Ovary (tissue), 9 donors: ENCODE measurements around the gene UXS1. TPM values are rescaled to one million over a fixed set of nuclear protein-coding genes. Genes with fewer than 3 reads are reported as not detected.

Experiments used
- DNase-seq, 5 donors: peaks; one replicate each; pipeline ENCODE4 v3.0.0-alpha.2; 2019 to 2020
- H3K27ac ChIP-seq, 2 donors: fragments of 200-600 bp; one replicate each; pipeline versions ENCODE4 v1.5.1 to v1.8.0; 2019 to 2022
- H3K27me3 ChIP-seq: fragments of 200-600 bp; one replicate; pipeline ENCODE4 v1.8.0; 2022
- H3K36me3 ChIP-seq: fragments of 200-600 bp; sonication (generic); one replicate; pipeline ENCODE4 v1.5.1; 2019
- H3K4me1 ChIP-seq: one replicate; pipeline ENCODE4 v1.8.1; 2013; ENCODE audit warnings: mild to moderate bottlenecking, moderate library complexity; ENCODE audit not compliant: insufficient read depth
- H3K4me3 ChIP-seq: fragments of 200-600 bp; sonication (generic); one replicate; pipeline ENCODE4 v1.5.1; 2017
- H3K9me3 ChIP-seq, 2 donors: fragments of 200-600 bp in 1 of 2; sonication (generic) in 1 of 2; one replicate each; pipeline versions ENCODE4 v1.5.1 to v1.8.1; 2013 to 2019; ENCODE audit warnings: mild to moderate bottlenecking in 1 of 2, moderate library complexity in 1 of 2
- EP300 ChIP-seq: sonication (generic); formaldehyde crosslinking; IDR thresholded peaks from one replicate; pipeline ENCODE4 v1.6.1; 2017; ENCODE audit warnings: antibody characterized with exemption
- POLR2A ChIP-seq: fragments of 450-650 bp; IDR thresholded peaks from one replicate; pipeline ENCODE4 v1.6.1; 2017; ENCODE audit warnings: antibody characterized with exemption, mild to moderate bottlenecking, moderate library complexity
- WGBS, 3 donors: extraction: QIAGEN DNeasy Blood & Tissue Kit in 1 of 3; methylation state at CpG; one replicate each; pipeline versions ENCODE4 v1.1.5 to v1.1.7; 2013 to 2017; 5-methylcytosine and 5-hydroxymethylcytosine counted together
- intact Hi-C, 4 donors: fragments of 100-400 bp; cut with DNase I; formaldehyde crosslinking; loops; one replicate each; pipeline versions ENCODE4 v1.11.0 to v1.15.1; 2022 to 2023
- polyA plus RNA-seq, 2 donors: library from polyadenylated mRNA; stranded (reverse); fragments of 200-250 nt in 1 of 2; fragments of 350-450 nt in 1 of 2; fragmentation: Illumina TruSeq in 1 of 2; extraction: RNeasy Lipid Tissue Mini Kit (QIAGEN cat#74804) in 1 of 2; gene quantifications; one replicate each; pipeline ENCODE4 v1.2.3, GENCODE V29; 2013 to 2014
- total RNA-seq, 7 donors: library from RNA; depleted of rRNA in 2 of 7; stranded (reverse); fragments of >200 nt in 2 of 7; fragmentation: NEBNext Ultra II Directional in 3 of 7; extraction: Animal tissue kit (Norgen Biotek cat#: 25700) in 3 of 7; gene quantifications; one replicate each; pipeline versions ENCODE4 v1.1.0 to v1.2.4, GENCODE V29; 2016 to 2023
- TF ChIP-seq, protein P1 (sequence below), 3 donors: fragments of 450-650 bp in 2 of 3; fragments of 200-600 bp in 1 of 3; IDR thresholded peaks; one replicate each; pipeline versions ENCODE4 v1.5.1 to v1.8.0; 2016 to 2022; ENCODE audit warnings: antibody characterized with exemption in 3 of 3, mild to moderate bottlenecking in 1 of 3
- donor health status: DM: no; HTN: no; CAD: no; lungs with moderate emphysema.
- donor health status: DM: no; HTN: no; CAD: no.
- donor health status: Bipolar disorder and iron deficiency.
- donor health status: DM: yes; HTN: yes; CAD: no.
- donor health status: DM: no; HTN: no; CAD: no.
- donor health status: DM: yes; HTN: yes; CAD: no.

The UXS1 gene
- total and polyA plus RNA-seq, 9 donors, result 23.9 to 70.8 (median 27.7) TPM

- no peak overlapping the region for H3K27ac ChIP-seq
- WGBS, 3 donors, result 46 to 48% (median 47%) methylated on average over 9 of the region's 9 CpGs
- intact Hi-C loops, result no loop called here
Measured at GRCh38 chr2:106085181-106085940, 108.7 kb downstream of the UXS1 start.

GRCh38 chr2:106080959-106081358 lies 113.1 kb downstream of the UXS1 start:
- no peaks in the 10 kb centered on the region for H3K27me3 ChIP-seq
- H3K4me3 ChIP-seq, result no peak overlapping the region
- H3K27ac ChIP-seq, result no peak overlapping the region
- 92 to 95% (median 92%) methylated on average over 6 of the region's 6 CpGs for WGBS, 3 donors
- no peaks in the 10 kb centered on the region for H3K4me1 ChIP-seq
- H3K36me3 ChIP-seq, result no peaks in the 10 kb centered on the region
- TF ChIP-seq POLR2A, result no peak
- TF ChIP-seq, protein P1, sequence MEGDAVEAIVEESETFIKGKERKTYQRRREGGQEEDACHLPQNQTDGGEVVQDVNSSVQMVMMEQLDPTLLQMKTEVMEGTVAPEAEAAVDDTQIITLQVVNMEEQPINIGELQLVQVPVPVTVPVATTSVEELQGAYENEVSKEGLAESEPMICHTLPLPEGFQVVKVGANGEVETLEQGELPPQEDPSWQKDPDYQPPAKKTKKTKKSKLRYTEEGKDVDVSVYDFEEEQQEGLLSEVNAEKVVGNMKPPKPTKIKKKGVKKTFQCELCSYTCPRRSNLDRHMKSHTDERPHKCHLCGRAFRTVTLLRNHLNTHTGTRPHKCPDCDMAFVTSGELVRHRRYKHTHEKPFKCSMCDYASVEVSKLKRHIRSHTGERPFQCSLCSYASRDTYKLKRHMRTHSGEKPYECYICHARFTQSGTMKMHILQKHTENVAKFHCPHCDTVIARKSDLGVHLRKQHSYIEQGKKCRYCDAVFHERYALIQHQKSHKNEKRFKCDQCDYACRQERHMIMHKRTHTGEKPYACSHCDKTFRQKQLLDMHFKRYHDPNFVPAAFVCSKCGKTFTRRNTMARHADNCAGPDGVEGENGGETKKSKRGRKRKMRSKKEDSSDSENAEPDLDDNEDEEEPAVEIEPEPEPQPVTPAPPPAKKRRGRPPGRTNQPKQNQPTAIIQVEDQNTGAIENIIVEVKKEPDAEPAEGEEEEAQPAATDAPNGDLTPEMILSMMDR (IDR thresholded peaks at IDR 0.05), result no peak
- TF ChIP-seq EP300, result no peak
- intact Hi-C loops, result no loop called here
- H3K9me3 ChIP-seq, result no peaks in the 10 kb centered on the region
- no peak for DNase-seq

More at GRCh38 chr2:106085181-106085940, 108.7 kb downstream of the UXS1 start:
- no peak for DNase-seq
- H3K36me3 ChIP-seq, result no peaks in the 10 kb centered on the region
- no peaks in the 10 kb centered on the region for H3K4me1 ChIP-seq
- TF ChIP-seq POLR2A (no peak), EP300 (no peak)
- TF ChIP-seq, protein P1 (IDR thresholded peaks at IDR 0.05), result no peak
- H3K9me3 ChIP-seq, result no peaks in the 10 kb centered on the region
- H3K4me3 ChIP-seq, result no peak overlapping the region
- H3K27me3 ChIP-seq, result no peaks in the 10 kb centered on the region

DNA sequence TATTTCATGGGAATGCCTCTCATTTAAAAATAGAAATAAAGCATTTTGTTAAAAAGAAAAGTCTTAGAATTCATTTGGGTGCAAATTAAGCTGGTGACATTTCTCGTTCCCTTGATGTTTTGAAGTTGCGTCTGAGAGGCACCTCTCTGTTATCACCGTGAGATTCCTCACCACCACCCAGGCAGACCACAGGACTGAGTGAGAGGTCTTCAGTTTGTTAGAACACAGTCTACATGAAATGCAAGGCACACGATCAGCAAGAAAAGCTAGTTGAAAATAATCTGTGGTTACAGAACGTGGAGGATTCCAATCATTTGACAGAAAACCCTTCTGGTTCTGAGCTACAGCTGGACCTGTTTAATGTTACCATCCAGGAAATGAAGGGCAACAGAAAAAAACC lies 116.0 kb downstream of the UXS1 start:
- no peak overlapping the region for H3K27ac ChIP-seq
- 56 to 75% (median 71%) methylated on average over 5 of the region's 5 CpGs for WGBS, 3 donors
- no peaks in the 10 kb centered on the region for H3K4me1 ChIP-seq
- TF ChIP-seq EP300 (no peak), POLR2A (no peak)
- TF ChIP-seq, protein P1 (IDR thresholded peaks at IDR 0.05), result no peak
- no peaks in the 10 kb centered on the region for H3K36me3 ChIP-seq
- intact Hi-C loops, result loop anchor here in 1 of 4 donors (10.0 kb wide), 1 partner anchor 503 kb away; no protein-coding TSS in a partner anchor
- H3K27me3 ChIP-seq, result no peaks in the 10 kb centered on the region
- H3K4me3 ChIP-seq, result no peak overlapping the region
- H3K9me3 ChIP-seq, result no peaks in the 10 kb centered on the region
- no peak for DNase-seq

- no peak for DNase-seq
- no peaks in the 10 kb centered on the region for H3K27me3 ChIP-seq
- intact Hi-C loops, result loop anchor here in 1 of 4 donors (10.0 kb wide), 1 partner anchor 502 kb away; no protein-coding TSS in a partner anchor
- no peak overlapping the region for H3K27ac ChIP-seq
- 62 to 72% (median 66%) methylated on average over 1 of the region's 1 CpG for WGBS, 3 donors
- no peak overlapping the region for H3K4me3 ChIP-seq
- H3K36me3 ChIP-seq, result no peaks in the 10 kb centered on the region
- TF ChIP-seq POLR2A (no peak), EP300 (no peak)
- TF ChIP-seq, protein P1 (IDR thresholded peaks at IDR 0.05), result no peak
- H3K9me3 ChIP-seq, result no peaks in the 10 kb centered on the region
- no peaks in the 10 kb centered on the region for H3K4me1 ChIP-seq
Measured at GRCh38 chr2:106076941-106077340, 117.2 kb downstream of the UXS1 start.
